A673 (cell line): ENCODE data around the gene GRIK4.

Experiments used
- CTCF ChIP-seq: fragments of 300-800, 200-600 bp; sonication (generic); conservative IDR thresholded peaks from 2 replicates; pipeline ENCODE4 v1.5.1; 2017; ENCODE audit warnings: low read depth, mild to moderate bottlenecking, antibody characterized with exemption, low read length, moderate library complexity, mixed read lengths
- EZH2 ChIP-seq: fragments of 200-600 bp; sonication (generic); IDR thresholded peaks from 2 replicates; pipeline ENCODE4 v1.6.1; 2017; ENCODE audit warnings: borderline replicate concordance, low read depth, mild to moderate bottlenecking, mixed read lengths, antibody characterized with exemption, low read length; ENCODE audit not compliant: poor library complexity, severe bottlenecking

- no peak for TF ChIP-seq CTCF
- no peak for TF ChIP-seq EZH2
Measured at GRCh38 chr11:120795185-120795584, 283.6 kb downstream of the GRIK4 start.
